Measurements from ENCODE around the gene PPP4R2. TPM values are rescaled to one million over a fixed set of nuclear protein-coding genes. Genes with fewer than 3 reads are reported as not detected.

The PPP4R2 gene
- total RNA-seq = 10 to 100 TPM; 38.9 to 62.1 (median 40.8) TPM

GRCh38 chr3:72996473-72997333 lies at the start of gene PPP4R2:
Gene PPP4R2, plus strand, starts transcription at chr3:72996811. Its CDS starts 227 bp downstream, at chr3:72997038.
- TF ChIP-seq CTCF (IDR thresholded peaks at IDR 0.05; ENCODE audit: low read depth) = no peak

- TF ChIP-seq CTCF (IDR thresholded peaks at IDR 0.05; ENCODE audit: low read depth) = no peak
Measured at GRCh38 chr3:72947715-72948490, 48.7 kb upstream of the PPP4R2 start.

- no peak for TF ChIP-seq CTCF (IDR thresholded peaks at IDR 0.05; ENCODE audit: low read depth)
Measured at GRCh38 chr3:72949016-72949415, 47.6 kb upstream of the PPP4R2 start.

GRCh38 chr3:72950372-72950771 lies 46.2 kb upstream of the PPP4R2 start:
- no peak for TF ChIP-seq CTCF (IDR thresholded peaks at IDR 0.05; ENCODE audit: low read depth)

GRCh38 chr3:72950801-72951200 lies 45.8 kb upstream of the PPP4R2 start:
- TF ChIP-seq CTCF (IDR thresholded peaks at IDR 0.05; ENCODE audit: low read depth) = no peak

- no peak for TF ChIP-seq CTCF (IDR thresholded peaks at IDR 0.05; ENCODE audit: low read depth)
Measured at GRCh38 chr3:72951259-72951722, 45.3 kb upstream of the PPP4R2 start.
